ENCODE measurements around the gene TMEM163.
"Not testable (repeated sequence)": the region's sequence is repeated elsewhere in the genome, so short reads cannot be mapped to it uniquely, and the experiment has no call there.

TMEM163 gene

GRCh38 chr2:134532537-134532936 is 186.3 kb downstream of the TMEM163 start:
- DNase-seq (ENCODE audit: low spot score) = no peak

- DNase-seq (ENCODE audit: low spot score) = no peak
These were observed 191.4 kb downstream of the TMEM163 start for GRCh38 chr2:134527381-134527780.

- no peak for DNase-seq (ENCODE audit: low spot score)
These were observed 196.0 kb downstream of the TMEM163 start for GRCh38 chr2:134522496-134523455.

GRCh38 chr2:134518101-134518500 is 200.7 kb downstream of the TMEM163 start:
- DNase-seq (ENCODE audit: low spot score) = no peak

GRCh38 chr2:134515137-134515536 is 203.7 kb downstream of the TMEM163 start:
- DNase-seq (ENCODE audit: low spot score) = no peak

- no peak for DNase-seq (ENCODE audit: low spot score)
These were observed 205.4 kb downstream of the TMEM163 start for GRCh38 chr2:134513465-134513804.

GRCh38 chr2:134512734-134513464 is 205.9 kb downstream of the TMEM163 start:
- no peak for DNase-seq (ENCODE audit: low spot score)

GRCh38 chr2:134508391-134508790 is 210.4 kb downstream of the TMEM163 start:
- no peak for DNase-seq (ENCODE audit: low spot score)

GRCh38 chr2:134507697-134508096 is 211.1 kb downstream of the TMEM163 start:
- DNase-seq (ENCODE audit: low spot score) = no peak

GRCh38 chr2:134507159-134507558 is 211.6 kb downstream of the TMEM163 start:
- not testable (repeated sequence) for DNase-seq (ENCODE audit: low spot score)

GRCh38 chr2:134505446-134505845 is 213.4 kb downstream of the TMEM163 start:
- DNase-seq (ENCODE audit: low spot score) = no peak

- no peak for DNase-seq (ENCODE audit: low spot score)
These were observed 214.0 kb downstream of the TMEM163 start for GRCh38 chr2:134504586-134505336.

- DNase-seq (ENCODE audit: low spot score) = no peak
These were observed 216.7 kb downstream of the TMEM163 start for GRCh38 chr2:134502104-134502503.

- no peak for DNase-seq (ENCODE audit: low spot score)
These were observed 217.2 kb downstream of the TMEM163 start for GRCh38 chr2:134501476-134502091.

- no peak for DNase-seq (ENCODE audit: low spot score)
These were observed 218.4 kb downstream of the TMEM163 start for GRCh38 chr2:134500211-134500935.

- no peak for DNase-seq (ENCODE audit: low spot score)
These were observed 219.4 kb downstream of the TMEM163 start for GRCh38 chr2:134499307-134499926.

GRCh38 chr2:134498654-134499053 is 220.1 kb downstream of the TMEM163 start:
- no peak for DNase-seq (ENCODE audit: low spot score)

- no peak for DNase-seq (ENCODE audit: low spot score)
These were observed 225.0 kb downstream of the TMEM163 start for GRCh38 chr2:134493797-134494196.

GRCh38 chr2:134491771-134492441 is 226.9 kb downstream of the TMEM163 start:
- DNase-seq (ENCODE audit: low spot score) = no peak

- no peak for DNase-seq (ENCODE audit: low spot score)
These were observed 227.8 kb downstream of the TMEM163 start for GRCh38 chr2:134491022-134491421.

Data from CD4-positive, alpha-beta T cell treated with Interleukin-15 for 4 hours (primary cell).